ENCODE measurements around the gene IRAK1. TPM values are rescaled to one million over a fixed set of nuclear protein-coding genes. Genes with fewer than 3 reads are reported as not detected.

The IRAK1 gene
- total RNA-seq, 2 donors from 2014 or later = 61.1 to 73.9 TPM

- H3K4me3 ChIP-seq (ENCODE audit: low read length) = no peak overlapping the region
- peaks cover 19% of the 10 kb centered on the region for H3K4me1 Mint-ChIP-seq
- H3K27ac Mint-ChIP-seq = no peak overlapping the region
- no peak overlapping the region for H3K9ac ChIP-seq (ENCODE audit: extremely low read depth, low read length, poor library complexity, severe bottlenecking)
- peaks cover 9% of the 10 kb centered on the region for H3K36me3 ChIP-seq (ENCODE audit: control insufficient read depth, insufficient read depth, low read length)
- H3K9me3 Mint-ChIP-seq = peaks cover 66% of the 10 kb centered on the region
- DNase-seq = no peak
- no peak overlapping the region for H3K4me3 Mint-ChIP-seq
- no peak for TF ChIP-seq CTCF (conservative IDR thresholded peaks at IDR 0.05)
- H3K4me1 ChIP-seq (ENCODE audit: control insufficient read depth, insufficient read depth, low read length) = no peaks in the 10 kb centered on the region
- WGBS, 2 experiments (ENCODE audit: insufficient coverage in 1 of 2, insufficient read length in 1 of 2) = 92 to 100% methylated on average over 1 of the region's 1 CpG
- peaks cover 13% of the 10 kb centered on the region for H3K36me3 Mint-ChIP-seq (ENCODE audit: low read depth)
- H3K27me3 ChIP-seq (ENCODE audit: control insufficient read depth, insufficient read depth, low read length, poor library complexity, severe bottlenecking) = no peaks in the 10 kb centered on the region
- no peak overlapping the region for H3K27ac ChIP-seq (ENCODE audit: low read depth, low read length)
- H3K27me3 Mint-ChIP-seq (ENCODE audit: insufficient read depth) = no peaks in the 10 kb centered on the region
- H3K9me3 ChIP-seq (ENCODE audit: control insufficient read depth, low read length) = no peaks in the 10 kb centered on the region
Measured at GRCh38 chrX:154057791-154058190, 38.1 kb upstream of the IRAK1 start.

DNA sequence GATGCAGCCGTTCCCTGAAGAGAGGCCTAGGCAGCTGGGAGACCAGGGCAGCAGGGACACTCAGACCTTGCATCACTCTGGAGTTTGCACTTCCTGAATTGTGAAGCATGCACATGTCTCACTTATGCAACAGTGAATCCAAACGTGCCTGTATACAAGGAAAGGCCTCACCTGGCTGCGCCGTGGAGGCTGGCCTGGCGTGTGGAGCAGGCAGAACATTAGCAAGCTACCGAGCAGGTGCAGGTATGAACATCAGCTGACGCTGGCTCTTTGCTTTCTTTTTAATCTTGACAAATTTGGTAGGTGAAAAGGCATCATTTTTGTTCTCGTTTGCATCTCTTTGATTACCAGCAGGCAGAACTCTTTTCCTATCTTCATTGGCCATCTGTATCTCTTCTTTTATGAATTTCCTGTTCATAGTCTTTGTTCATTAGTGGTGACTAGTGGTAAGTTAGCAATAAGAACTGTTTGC lies 37.1 kb upstream of the IRAK1 start:
- H3K36me3 Mint-ChIP-seq (ENCODE audit: low read depth) = peaks cover 15% of the 10 kb centered on the region
- WGBS, 2 experiments (ENCODE audit: insufficient coverage in 1 of 2, insufficient read length in 1 of 2) = 90 to 95% methylated on average over 7 to 8 of the region's 8 CpGs
- H3K4me3 Mint-ChIP-seq = no peak overlapping the region
- no peaks in the 10 kb centered on the region for H3K9me3 ChIP-seq (ENCODE audit: control insufficient read depth, low read length)
- H3K27me3 Mint-ChIP-seq (ENCODE audit: insufficient read depth) = no peaks in the 10 kb centered on the region
- no peak overlapping the region for H3K27ac ChIP-seq (ENCODE audit: low read depth, low read length)
- H3K9me3 Mint-ChIP-seq = peaks cover 66% of the 10 kb centered on the region
- H3K36me3 ChIP-seq (ENCODE audit: control insufficient read depth, insufficient read depth, low read length) = peaks cover 9% of the 10 kb centered on the region
- H3K27ac Mint-ChIP-seq = no peak overlapping the region
- no peaks in the 10 kb centered on the region for H3K4me1 ChIP-seq (ENCODE audit: control insufficient read depth, insufficient read depth, low read length)
- DNase-seq = no peak
- H3K4me3 ChIP-seq (ENCODE audit: low read length) = no peak overlapping the region
- H3K27me3 ChIP-seq (ENCODE audit: control insufficient read depth, insufficient read depth, low read length, poor library complexity, severe bottlenecking) = no peaks in the 10 kb centered on the region
- H3K4me1 Mint-ChIP-seq = peaks cover 15% of the 10 kb centered on the region
- TF ChIP-seq CTCF (conservative IDR thresholded peaks at IDR 0.05) = no peak
- H3K9ac ChIP-seq (ENCODE audit: extremely low read depth, low read length, poor library complexity, severe bottlenecking) = no peak overlapping the region

DNA sequence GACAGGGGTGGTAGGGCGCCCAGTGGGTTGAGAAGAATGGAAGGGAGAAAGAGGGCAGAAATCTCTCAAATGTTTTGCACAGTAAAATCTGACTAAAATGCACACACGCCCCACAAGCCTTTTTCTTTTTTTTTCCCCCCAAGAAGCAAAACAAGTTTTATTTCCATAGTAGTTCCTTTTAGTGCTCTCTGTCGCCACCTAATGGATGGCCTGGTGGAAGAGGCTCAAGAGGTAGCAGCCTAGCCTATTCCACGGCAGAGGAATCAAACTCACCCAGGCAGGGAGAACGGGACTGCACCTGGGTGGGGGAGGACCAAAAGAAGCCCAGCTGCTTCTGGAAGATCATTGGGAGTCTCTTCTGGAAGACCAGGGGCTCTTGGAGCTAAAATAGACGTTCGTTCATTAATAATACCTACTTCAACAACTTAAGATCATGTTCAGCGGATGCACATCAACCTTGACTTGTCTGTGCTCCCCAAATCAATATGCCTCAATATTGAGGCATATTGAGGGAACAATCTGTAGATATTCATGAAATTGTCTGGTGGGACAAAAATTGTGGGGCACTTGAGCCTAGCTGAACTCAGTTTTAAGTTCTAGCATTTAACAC lies 31.6 kb upstream of the IRAK1 start:
- peak; percentile 85 for DNase-seq
- Histone ChIP-seq H3K27me3 (ENCODE audit: control insufficient read depth, insufficient read depth, low read length, poor library complexity, severe bottlenecking) (no peaks in the 10 kb centered on the region), H3K4me1 (ENCODE audit: control insufficient read depth, insufficient read depth, low read length) (no peaks in the 10 kb centered on the region), H3K9ac (ENCODE audit: extremely low read depth, low read length, poor library complexity, severe bottlenecking) (no peak overlapping the region), H3K4me3 (ENCODE audit: low read length) (no peak overlapping the region), H3K27ac (ENCODE audit: low read depth, low read length) (no peak overlapping the region), H3K9me3 (ENCODE audit: control insufficient read depth, low read length) (no peaks in the 10 kb centered on the region), H3K36me3 (ENCODE audit: control insufficient read depth, insufficient read depth, low read length) (peaks cover 4% of the 10 kb centered on the region)
- Mint-ChIP-seq H3K36me3 (ENCODE audit: low read depth) (peaks cover 27% of the 10 kb centered on the region), H3K9me3 (peaks cover 69% of the 10 kb centered on the region), H3K27ac (peak overlapping the region; percentile 53), H3K4me3 (no peak overlapping the region), H3K4me1 (peaks cover 21% of the 10 kb centered on the region), H3K27me3 (ENCODE audit: insufficient read depth) (no peaks in the 10 kb centered on the region)
- 53% methylated on average over 8 of the region's 8 CpGs; no CpG with 5 or more reads in 1 of the 2 experiments for WGBS, 2 experiments (ENCODE audit: insufficient coverage in 1 of 2, insufficient read length in 1 of 2)
- TF ChIP-seq CTCF (conservative IDR thresholded peaks at IDR 0.05) = peak; percentile 78
